ENCODE data around the gene TRIM2. TPM values are rescaled to one million over a fixed set of nuclear protein-coding genes. Genes with fewer than 3 reads are reported as not detected.

The TRIM2 gene
- total and polyA plus RNA-seq, 8 donors = 11.0 to 39.2 (median 21.4) TPM

DNA sequence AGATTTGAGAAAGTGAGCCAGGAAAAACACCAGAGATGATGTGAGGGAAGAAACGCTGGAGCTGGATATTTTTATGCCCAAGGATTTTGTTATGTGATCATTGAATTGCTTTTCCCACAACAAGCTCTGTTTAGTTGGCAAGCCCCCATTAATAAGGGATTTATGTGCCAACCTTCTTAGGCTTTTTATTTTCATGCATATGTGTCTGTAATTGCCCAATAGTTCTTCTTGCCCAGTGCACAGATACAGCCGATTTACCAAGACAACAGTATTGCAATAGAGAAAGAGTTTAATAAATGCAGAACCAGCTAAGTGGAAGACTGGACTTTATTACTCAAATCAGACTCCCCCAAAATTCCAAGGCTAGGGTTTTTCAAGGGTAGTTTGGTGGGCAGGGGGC is 57.7 kb downstream of the TRIM2 start:
- Histone ChIP-seq H3K27ac (no peak overlapping the region), H3K9me3 (no peaks in the 10 kb centered on the region), H3K4me3 (no peak overlapping the region), H3K36me3 (no peaks in the 10 kb centered on the region), H3K27me3 (no peaks in the 10 kb centered on the region), H3K4me1 (no peaks in the 10 kb centered on the region)
- ATAC-seq (no peak), DNase-seq (no peak), FAIRE-seq (no peak)
- intact Hi-C loops (cut with DNase I) = no loop called here
- WGBS, 2 donors = 94 to 100% methylated on average over 2 of the region's 2 CpGs
- TF ChIP-seq, protein P1, sequence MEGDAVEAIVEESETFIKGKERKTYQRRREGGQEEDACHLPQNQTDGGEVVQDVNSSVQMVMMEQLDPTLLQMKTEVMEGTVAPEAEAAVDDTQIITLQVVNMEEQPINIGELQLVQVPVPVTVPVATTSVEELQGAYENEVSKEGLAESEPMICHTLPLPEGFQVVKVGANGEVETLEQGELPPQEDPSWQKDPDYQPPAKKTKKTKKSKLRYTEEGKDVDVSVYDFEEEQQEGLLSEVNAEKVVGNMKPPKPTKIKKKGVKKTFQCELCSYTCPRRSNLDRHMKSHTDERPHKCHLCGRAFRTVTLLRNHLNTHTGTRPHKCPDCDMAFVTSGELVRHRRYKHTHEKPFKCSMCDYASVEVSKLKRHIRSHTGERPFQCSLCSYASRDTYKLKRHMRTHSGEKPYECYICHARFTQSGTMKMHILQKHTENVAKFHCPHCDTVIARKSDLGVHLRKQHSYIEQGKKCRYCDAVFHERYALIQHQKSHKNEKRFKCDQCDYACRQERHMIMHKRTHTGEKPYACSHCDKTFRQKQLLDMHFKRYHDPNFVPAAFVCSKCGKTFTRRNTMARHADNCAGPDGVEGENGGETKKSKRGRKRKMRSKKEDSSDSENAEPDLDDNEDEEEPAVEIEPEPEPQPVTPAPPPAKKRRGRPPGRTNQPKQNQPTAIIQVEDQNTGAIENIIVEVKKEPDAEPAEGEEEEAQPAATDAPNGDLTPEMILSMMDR (IDR thresholded peaks at IDR 0.05) = no peak

GRCh38 chr4:153265306-153266047 is 61.2 kb downstream of the TRIM2 start:
- 80 to 84% methylated on average over 9 of the region's 9 CpGs for WGBS, 2 donors
- Histone ChIP-seq H3K4me1 (peaks cover 0 to 16% (median 12%) of the 10 kb centered on the region in 3 donors), H3K27me3 (no peaks in the 10 kb centered on the region), H3K4me3 (no peak overlapping the region), H3K9me3 (no peaks in the 10 kb centered on the region), H3K36me3 (no peaks in the 10 kb centered on the region), H3K27ac (no peak overlapping the region)
- DNase-seq (no peak), FAIRE-seq (no peak), ATAC-seq (no peak)
- intact Hi-C loops (cut with DNase I) = no loop called here
- TF ChIP-seq, protein P1 (IDR thresholded peaks at IDR 0.05) = no peak

DNA sequence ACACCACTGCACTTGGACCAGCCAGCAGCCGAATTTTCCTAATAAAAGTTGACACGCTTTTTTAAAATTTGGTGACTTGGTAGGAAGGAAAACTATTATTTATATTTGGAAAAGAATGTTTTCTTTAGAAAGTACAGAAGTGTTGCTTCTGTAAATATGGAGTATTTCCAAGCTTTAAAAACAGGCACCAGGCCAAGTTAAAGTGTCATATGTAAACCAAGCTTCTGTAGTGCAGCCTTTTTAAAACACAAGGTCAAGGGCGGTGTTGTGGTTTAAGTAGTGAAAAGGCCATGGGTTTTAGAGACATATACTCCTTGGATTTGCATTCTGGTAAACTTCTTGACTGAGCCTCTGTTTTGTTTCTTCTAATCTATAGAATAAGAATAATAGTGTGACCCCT is 62.7 kb downstream of the TRIM2 start:
- Histone ChIP-seq H3K27me3 (no peaks in the 10 kb centered on the region), H3K4me3 (no peak overlapping the region), H3K9me3 (no peaks in the 10 kb centered on the region), H3K36me3 (no peaks in the 10 kb centered on the region), H3K4me1 (peaks cover 0 to 20% (median 18%) of the 10 kb centered on the region in 3 donors), H3K27ac (no peak overlapping the region)
- 30 to 56% methylated on average over 3 of the region's 3 CpGs for WGBS, 2 donors
- intact Hi-C loops (cut with DNase I) = no loop called here
- TF ChIP-seq, protein P1 (IDR thresholded peaks at IDR 0.05) = no peak
- no peak for FAIRE-seq
- peak in 1 of 6 donors; percentile 26 for DNase-seq
- ATAC-seq = peak; percentile 51 to 87 (median 72)

DNA sequence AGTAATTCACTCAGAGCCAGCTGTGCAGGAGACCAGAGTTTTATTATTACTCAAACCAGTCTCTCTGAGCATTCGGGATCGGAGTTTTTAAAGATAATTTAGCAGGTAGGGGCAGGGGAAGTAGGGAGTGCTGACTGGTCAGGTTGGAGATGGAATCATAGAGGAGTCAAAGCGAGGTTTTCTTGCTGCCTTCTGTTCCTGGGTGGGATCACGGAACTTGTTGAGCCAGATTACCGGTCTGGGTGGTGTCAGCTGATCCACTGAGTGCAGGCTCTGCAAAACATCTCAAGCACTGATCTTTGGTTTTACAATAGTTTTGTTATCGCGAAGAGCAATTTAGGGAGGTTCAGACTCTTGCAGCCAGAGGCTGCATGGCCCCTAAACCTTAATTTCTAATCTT is 63.6 kb downstream of the TRIM2 start:
- intact Hi-C loops (cut with DNase I) = no loop called here
- FAIRE-seq (no peak), ATAC-seq (no peak), DNase-seq (no peak)
- Histone ChIP-seq H3K4me3 (no peak overlapping the region), H3K27me3 (no peaks in the 10 kb centered on the region), H3K27ac (no peak overlapping the region), H3K9me3 (no peaks in the 10 kb centered on the region), H3K36me3 (no peaks in the 10 kb centered on the region), H3K4me1 (peaks cover 0 to 20% (median 18%) of the 10 kb centered on the region in 3 donors)
- WGBS, 2 donors = 80 to 84% methylated on average over 7 of the region's 7 CpGs
- TF ChIP-seq, protein P1 (IDR thresholded peaks at IDR 0.05) = no peak

- Histone ChIP-seq H3K9me3 (no peaks in the 10 kb centered on the region), H3K4me3 (no peak overlapping the region), H3K4me1 (peaks cover 0 to 20% (median 18%) of the 10 kb centered on the region in 3 donors), H3K27me3 (no peaks in the 10 kb centered on the region), H3K36me3 (no peaks in the 10 kb centered on the region), H3K27ac (no peak overlapping the region)
- TF ChIP-seq, protein P1 (IDR thresholded peaks at IDR 0.05) = no peak
- intact Hi-C loops (cut with DNase I) = no loop called here
- DNase-seq (no peak), ATAC-seq (no peak), FAIRE-seq (no peak)
- WGBS, 2 donors = 71 to 72% methylated on average over 4 of the region's 4 CpGs
These were observed 64.1 kb downstream of the TRIM2 start for GRCh38 chr4:153268295-153268694.
